ENCODE data around the gene SLC45A2.
A peak's percentile ranks its signal among the peaks of the same experiment; 100 is the strongest.
"Not testable (repeated sequence)": the region's sequence is repeated elsewhere in the genome, so short reads cannot be mapped to it uniquely, and the experiment has no call there.

SLC45A2 gene

DNA sequence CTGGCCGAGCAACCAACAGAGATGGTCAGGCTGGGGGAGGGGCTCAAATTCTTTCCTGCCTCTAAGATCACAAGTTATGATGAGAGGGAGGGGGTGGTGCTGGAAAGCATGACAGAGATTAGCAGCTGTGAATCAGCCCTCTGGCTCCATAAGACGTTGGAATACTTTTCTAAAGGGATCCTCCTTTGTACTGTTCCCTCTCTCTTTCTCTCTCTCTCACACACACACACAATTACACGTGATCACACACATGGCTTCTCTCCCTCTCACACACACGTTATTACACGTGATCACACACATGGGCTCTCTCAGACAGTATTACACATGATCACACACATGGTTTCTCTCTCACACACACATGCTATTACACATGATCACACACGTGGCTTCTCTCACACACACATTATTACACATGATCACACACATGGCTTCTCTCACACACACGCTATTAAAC is at the start of gene SLC45A2:
TSS of gene SLC45A2 (minus strand) at position 23 of the 454 bp plus-strand sequence. CDS start 110 bp downstream, outside the sequence.
- no peak for DNase-seq (ENCODE audit: low read depth in 2 of 2)

DNA sequence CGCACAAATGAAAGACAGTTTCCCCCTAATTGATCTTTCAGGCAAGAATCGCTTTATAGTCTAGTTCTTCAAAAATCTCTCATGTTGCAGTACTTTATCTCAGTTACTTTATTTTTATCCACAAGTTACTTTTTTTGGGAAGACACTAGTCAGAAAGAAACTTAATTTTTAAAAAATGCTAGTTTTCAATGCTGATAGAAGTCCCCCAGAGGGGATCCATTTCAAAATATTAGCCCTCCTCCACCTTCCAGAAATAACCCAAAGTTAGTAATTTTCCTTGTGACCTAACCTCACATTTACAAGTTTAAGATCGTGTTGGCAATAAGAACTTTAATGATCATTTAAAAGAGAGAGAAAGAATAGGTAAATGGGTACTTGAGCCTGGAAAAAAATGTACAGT is 47.5 kb upstream of the SLC45A2 start:
- no peak for DNase-seq (ENCODE audit: low read depth in 2 of 2)

- no peak for DNase-seq (ENCODE audit: low read depth in 2 of 2)
These were observed 46.6 kb upstream of the SLC45A2 start for GRCh38 chr5:34031117-34031516.

DNA sequence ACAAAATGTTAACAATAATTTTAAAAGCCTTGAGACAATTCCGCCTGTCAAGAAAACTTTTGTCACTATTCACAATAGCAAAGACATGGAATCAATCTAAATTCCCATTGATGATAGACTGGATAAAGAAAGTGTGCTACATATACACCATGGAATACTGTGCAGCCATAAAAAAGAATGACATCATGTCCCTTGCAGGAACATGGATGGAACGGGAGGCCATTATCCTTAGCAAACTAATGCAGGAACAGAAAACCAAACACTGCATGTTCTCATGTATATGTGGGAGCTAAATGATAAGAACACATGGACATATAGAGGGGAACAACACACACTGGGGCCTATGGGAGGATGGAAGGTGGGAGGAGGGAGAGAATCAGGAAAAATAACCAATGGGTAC is 46.1 kb upstream of the SLC45A2 start:
- not testable (repeated sequence) for DNase-seq (ENCODE audit: low read depth in 2 of 2)

DNA sequence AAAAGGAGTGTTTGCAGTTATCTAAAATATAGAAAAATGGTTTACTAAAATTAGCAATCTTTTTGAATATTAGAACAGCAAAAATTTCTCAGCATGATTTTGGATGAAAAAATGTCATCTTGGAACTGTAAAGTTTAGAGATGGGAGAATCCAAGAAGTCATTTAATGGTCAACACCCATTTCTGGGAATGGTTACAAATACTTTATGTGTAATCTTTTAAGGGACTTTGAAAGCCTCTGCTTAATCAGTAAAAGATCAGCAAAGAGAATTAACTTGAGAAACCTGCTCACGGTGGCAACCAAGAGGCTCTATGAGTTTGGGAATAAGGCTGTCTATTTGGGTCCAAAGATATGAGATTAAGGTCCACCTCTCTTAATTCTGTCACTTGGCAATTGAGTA is 45.6 kb upstream of the SLC45A2 start:
- DNase-seq (ENCODE audit: low read depth in 2 of 2), result no peak

DNA sequence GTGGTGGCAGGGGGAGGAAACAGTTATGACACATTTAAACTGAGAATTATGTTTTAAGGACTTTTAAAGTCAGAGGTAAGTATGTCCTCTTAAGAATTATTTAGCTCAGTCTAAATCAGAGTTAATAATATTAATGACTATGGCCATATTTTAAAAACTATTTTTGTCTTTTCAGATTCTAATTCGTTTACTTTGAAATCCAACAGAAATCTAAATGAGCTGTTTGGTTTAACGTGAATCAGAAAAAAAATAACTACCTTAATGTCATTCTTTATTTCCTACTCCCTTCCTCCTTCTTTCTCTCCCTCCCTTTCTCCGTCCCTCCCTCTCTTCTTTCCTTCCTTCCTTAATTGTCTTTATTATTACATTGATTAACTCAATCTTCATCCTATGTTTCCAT is 43.9 kb upstream of the SLC45A2 start:
- no peak for DNase-seq (ENCODE audit: low read depth in 2 of 2)

- no peak for DNase-seq (ENCODE audit: low read depth in 2 of 2)
These were observed 41.7 kb upstream of the SLC45A2 start for GRCh38 chr5:34026089-34026761.

GRCh38 chr5:34022121-34022705 is 37.7 kb upstream of the SLC45A2 start:
- no peak for DNase-seq (ENCODE audit: low read depth in 2 of 2)

DNA sequence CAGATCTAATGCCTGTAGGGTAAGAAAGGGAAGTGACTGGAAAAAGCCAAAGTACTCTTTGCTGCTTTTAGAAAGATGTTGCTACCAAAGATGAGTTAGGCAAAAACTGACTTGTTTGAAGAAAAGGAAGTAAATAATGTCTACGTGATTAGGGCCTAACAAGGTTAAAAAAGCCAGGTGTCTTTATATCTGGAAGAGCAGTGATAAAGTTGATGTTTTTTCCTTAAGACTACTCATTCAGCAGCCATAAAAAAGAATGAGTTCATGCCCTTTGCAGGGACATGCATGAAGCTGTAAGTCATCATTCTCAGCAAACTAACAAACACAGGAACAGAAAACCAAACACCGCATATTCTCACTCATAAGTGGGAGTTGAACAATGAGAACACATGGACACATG is 36.8 kb upstream of the SLC45A2 start:
- no peak for DNase-seq (ENCODE audit: low read depth in 2 of 2)

GRCh38 chr5:34020726-34021125 is 36.2 kb upstream of the SLC45A2 start:
- DNase-seq (ENCODE audit: low read depth in 2 of 2), result no peak

GRCh38 chr5:34017254-34017653 is 32.8 kb upstream of the SLC45A2 start:
- DNase-seq (ENCODE audit: low read depth in 2 of 2), result no peak

- DNase-seq (ENCODE audit: low read depth in 2 of 2), result no peak
These were observed 32.3 kb upstream of the SLC45A2 start for GRCh38 chr5:34016750-34017149.

DNA sequence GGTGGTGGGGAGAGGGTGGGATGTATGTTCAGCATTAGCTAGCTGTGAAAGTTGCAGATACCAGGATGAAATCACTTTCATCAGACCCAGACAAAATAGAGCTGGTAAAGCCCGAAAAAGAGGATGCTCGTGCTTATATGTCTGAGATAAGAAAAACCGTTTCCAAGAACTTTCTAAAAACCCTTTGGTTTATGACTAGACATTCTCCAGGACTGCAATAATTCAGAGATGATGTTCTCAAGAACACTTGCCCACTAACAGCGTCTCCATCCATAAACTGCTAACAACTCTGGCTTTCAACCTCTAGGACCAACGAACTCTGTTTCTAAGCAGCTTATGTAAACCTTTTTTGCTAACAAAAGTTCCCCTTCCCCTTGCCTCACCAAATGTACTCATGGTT is 31.7 kb upstream of the SLC45A2 start:
- DNase-seq (ENCODE audit: low read depth in 2 of 2), result no peak

DNA sequence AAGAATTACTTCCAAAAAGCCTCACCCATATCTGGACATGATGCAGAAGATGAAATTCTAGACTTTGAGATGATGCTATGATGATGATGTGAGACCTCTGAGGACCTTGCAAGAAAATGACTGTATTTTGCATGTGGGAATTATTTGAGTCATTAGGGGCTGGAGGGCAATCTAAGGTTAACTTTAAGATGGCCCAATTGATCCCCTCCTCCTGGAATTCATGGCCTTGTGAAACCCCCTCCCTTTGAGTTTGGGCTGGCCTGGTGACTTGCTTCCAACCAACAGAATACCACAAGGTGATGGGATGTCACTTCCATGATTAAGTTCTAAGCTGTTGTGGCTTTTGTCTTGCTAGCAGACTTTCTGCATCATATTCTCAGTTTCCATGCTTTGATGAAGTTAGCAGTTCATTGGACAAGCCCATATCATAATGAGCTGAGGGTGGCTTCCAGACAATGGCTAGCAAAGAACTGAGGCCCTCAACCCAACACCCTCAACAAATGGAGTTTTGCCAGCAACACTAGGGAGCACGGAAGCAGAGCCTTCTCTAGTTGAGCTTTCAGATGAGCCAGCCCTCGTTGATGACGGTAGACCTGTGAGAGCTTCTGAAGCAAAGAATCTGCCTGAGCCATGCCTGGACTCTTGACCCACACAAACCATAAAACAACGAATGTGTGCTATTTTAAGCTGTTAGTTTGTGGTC is 30.8 kb upstream of the SLC45A2 start:
- no peak for DNase-seq (ENCODE audit: low read depth in 2 of 2)

DNA sequence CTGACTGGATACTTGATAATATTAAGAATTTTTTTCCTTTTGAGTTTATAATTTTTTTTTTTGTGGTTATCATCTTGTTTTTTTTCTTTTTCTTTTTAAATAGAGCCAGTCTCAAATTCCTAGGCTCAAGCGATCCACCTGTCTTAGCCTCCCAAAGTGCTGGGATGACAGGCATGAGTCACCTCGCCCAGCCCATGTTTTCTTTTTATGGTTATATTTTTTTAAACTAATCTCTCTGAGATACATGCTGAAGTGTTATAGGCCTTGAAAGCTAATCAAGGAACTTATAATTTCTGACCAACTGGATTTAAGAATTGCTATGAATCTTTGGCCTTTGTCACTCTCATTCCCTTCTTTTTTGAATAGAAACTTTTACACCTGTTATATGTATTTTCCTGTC is 30.1 kb upstream of the SLC45A2 start:
- DNase-seq (ENCODE audit: low read depth in 2 of 2), result no peak

- no peak for DNase-seq (ENCODE audit: low read depth in 2 of 2)
These were observed 29.1 kb upstream of the SLC45A2 start for GRCh38 chr5:34013547-34013946.

DNA sequence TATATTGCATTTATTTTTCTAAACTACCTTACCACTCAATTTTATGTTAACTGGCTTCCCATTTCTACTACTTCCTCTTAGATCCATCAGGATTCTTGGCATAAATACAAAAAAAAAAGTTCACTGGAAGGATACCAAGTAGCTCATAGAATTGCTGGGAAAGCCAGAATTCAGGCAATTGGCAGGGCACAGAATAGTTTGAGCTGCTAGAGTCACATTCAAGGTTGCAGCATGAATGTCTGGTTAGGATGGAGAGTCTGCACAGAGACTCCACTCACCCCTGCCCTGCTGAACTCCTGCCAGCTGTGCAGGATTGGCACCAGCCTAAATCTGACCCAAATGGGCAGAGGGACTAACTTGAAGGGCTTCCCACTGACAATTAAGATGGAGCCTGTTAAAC is 28.3 kb upstream of the SLC45A2 start:
- DNase-seq (ENCODE audit: low read depth in 2 of 2), result no peak

DNA sequence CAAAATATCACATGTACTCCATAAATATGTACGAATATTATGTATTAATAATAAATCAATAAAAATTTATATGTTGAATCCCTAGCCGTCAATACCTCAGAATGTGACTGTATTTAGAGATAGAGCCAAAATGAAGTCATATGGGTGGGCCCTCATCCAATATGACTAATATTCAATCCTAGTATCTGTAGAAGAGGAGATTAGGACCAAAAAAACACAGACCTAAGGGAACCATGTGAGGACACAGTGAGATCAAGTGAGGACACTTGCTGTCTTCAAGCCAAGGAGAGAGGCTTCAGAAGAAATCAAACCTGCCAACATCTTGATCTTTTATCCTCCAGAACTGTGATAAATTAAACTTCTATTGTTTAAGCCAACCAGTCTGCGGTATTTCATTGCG is 27.0 kb upstream of the SLC45A2 start:
- no peak for DNase-seq (ENCODE audit: low read depth in 2 of 2)

GRCh38 chr5:34010146-34010545 is 25.7 kb upstream of the SLC45A2 start:
- DNase-seq (ENCODE audit: low read depth in 2 of 2), result not testable (repeated sequence)

DNA sequence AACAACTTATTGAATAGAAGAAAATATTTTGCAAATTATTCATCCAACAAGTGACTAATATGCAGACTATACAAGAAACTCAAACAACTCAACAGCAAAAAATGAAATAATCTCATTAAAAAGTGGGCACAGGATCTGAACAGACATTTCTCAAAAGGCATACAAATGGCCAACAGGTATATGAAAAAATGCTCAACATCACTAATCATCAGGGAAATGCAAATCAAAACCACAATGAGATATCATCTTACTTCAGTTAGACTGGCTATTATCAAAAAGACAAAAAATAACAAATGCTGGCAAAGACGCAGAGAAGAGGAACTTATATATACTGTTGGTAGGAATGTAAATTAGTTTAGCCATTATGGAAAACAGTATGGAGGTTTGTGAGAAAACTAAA is 25.1 kb upstream of the SLC45A2 start:
- no peak for DNase-seq (ENCODE audit: low read depth in 2 of 2)

DNA sequence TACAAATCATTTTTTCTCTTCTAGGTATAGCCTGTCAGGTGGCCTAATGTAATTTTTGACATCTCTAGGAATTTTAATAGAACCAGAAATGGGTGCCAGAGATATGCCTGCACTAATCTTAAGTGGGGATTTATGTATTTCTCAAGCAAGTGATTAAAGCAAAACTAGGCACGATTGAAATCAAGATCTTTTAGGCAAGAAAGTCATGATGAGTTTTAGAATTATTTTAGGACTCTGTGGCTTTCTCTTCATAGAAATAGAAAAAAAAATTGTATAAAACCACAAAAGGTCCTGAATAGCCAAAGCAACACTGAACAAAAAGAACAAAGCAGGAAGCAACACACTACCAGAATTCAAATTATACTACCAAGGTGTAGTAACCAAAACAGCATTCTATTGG is 24.3 kb upstream of the SLC45A2 start:
- no peak for DNase-seq (ENCODE audit: low read depth in 2 of 2)

GRCh38 chr5:34007621-34008600 is 23.4 kb upstream of the SLC45A2 start, which contains the start of gene AMACR:
TSS of gene AMACR (minus strand) at chr5:34008050. CDS start at chr5:34008019, 31 bp downstream.
- peak; percentile 69 to 87 for DNase-seq (ENCODE audit: low read depth in 2 of 2)

Data from stimulated activated CD8-positive, alpha-beta memory T cell treated with anti-CD3 and anti-CD28 coated beads, Interleukin-7, amount 100 ng/mL, for 4 hours (primary cell).